ENCODE data around the gene C12orf56.
A peak's percentile ranks its signal among the peaks of the same experiment; 100 is the strongest.
"Not testable (repeated sequence)": the region's sequence is repeated elsewhere in the genome, so short reads cannot be mapped to it uniquely, and the experiment has no call there.

C12orf56 gene

GRCh38 chr12:64299628-64300027 is 90.9 kb downstream of the C12orf56 start:
- no peak for DNase-seq

DNA sequence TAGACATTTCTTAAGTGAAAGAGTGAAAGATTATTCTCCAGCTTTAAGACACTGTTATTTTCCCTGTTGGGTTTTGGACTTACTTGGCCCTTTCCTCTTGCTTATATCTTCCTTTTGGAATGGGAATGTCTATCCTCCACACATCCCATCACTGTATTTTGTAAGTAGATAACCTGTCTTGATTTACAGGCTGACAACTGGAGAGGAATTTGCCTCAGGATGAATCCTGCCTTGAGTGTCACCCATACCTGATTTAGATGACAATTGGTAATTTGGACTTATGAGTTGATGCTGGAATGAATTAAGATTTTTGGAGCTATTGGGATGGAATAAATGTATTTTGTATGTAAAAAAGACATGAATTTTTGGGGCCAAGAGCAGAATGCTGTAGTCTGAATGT is 94.3 kb downstream of the C12orf56 start:
- DNase-seq = no peak

DNA sequence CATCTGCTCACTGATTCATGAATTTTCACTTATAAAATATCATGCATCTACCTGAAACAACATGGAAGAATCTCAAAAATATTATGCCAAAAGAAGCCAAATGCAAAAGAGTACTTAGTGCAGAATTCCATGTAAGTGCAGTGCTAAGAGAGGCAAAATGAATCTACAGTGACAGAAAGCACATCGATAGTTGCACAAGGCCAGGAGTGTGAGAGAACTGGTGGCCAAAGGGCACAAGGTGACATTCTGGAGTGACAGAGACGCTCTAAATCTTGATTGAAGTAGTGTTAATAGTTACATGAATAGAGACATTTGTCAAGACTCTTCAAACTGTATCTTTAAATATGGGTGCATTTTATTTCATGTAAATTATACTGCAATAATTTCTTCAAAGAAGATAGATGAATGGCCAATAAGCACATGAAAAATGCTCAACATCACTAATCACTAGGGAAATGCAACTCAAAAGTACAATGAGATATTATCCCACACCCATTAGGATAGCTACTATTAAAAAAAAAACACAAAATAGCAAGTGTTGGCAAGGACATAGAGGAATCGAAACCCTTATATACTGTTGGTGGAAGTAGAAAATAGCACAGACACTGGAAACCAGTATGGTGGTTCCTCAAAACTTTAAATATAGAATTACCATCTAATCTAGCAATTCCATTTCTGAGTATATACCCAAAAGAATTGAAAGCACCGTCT is 96.7 kb downstream of the C12orf56 start:
- DNase-seq = no peak

DNA sequence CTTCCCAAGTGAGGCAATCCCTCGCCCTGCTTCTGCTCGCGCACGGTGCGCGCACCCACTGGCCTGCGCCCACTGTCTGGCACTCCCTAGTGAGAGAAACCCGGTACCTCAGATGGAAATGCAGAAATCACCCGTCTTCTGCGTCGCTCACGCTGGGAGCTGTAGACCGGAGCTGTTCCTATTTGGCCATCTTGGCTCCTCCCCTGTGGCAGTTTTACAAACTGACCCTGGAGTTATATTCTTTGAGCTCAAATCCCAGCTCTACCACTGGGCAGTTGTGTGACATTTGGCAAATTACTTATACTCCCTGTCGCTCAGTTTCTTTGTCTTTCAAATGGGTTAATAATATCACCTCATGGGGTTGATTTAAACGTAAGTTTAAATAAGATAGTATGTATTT is 97.4 kb downstream of the C12orf56 start:
- not testable (repeated sequence) for DNase-seq

GRCh38 chr12:64286521-64286920 is 104.0 kb downstream of the C12orf56 start:
- DNase-seq = no peak

- no peak for DNase-seq
Observed at GRCh38 chr12:64284256-64284655, 106.3 kb downstream of the C12orf56 start.

DNA sequence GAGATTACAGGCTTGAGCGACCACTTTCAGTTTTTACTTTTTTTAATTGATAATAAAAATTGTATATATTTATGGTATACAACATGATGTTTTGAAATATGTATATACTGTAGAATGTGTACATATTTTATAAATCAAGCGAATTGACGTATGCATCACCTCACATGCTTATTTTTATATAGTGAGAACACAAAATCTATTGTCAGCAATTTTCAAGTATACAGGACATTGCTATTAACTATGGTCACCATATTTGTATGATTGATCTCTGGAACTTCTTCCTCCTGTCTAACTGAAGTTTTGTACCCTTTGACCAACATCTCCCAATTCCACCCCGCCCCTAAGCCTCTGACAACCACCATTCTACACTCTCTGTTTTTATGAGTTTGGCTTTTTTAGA is 112.1 kb downstream of the C12orf56 start:
- no peak for DNase-seq

- peak; percentile 60 for DNase-seq
Observed at GRCh38 chr12:64273527-64274403, 116.8 kb downstream of the C12orf56 start.

DNA sequence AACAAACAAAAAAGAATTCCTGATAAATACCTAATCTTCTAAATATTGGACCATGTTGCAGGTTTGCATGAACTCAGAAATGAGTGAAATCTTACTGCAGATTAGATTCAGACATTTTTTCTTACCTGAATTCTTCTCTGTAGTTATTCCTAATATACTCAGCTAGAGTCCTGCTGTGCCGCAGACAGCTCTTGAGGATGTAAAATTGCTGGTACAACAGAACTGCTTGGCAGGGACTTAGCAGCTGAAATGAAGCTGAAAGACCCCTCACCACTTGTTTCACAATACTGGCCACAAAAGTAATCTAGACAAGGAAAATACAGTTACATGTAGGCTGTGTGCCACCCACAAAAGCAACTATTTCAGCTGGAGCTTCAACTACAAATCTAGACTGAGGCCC is 120.1 kb downstream of the C12orf56 start:
- DNase-seq = no peak

- DNase-seq = no peak
Observed at GRCh38 chr12:64269161-64269560, 121.4 kb downstream of the C12orf56 start.

- DNase-seq = no peak
Observed at GRCh38 chr12:64268409-64268808, 122.1 kb downstream of the C12orf56 start.

DNA sequence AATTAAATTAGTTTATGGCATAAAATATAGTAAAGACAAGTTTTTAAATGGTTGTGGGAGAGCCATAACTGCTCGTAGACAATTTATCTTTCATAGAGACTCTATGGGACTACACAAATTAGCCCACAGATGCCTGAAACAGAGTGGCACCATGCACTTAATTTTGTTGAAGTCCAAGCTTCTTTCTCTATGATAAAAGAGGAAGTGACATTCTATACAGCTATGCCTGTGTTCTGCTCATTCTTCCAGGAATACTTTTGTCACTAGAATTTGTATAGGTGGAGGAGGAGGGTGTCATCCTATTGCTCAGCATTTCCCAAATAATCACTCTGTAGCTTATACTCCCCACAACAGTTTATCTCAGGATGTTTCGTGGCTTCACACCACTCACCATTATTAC is 124.7 kb downstream of the C12orf56 start:
- DNase-seq = no peak

GRCh38 chr12:64261813-64262212 is 128.7 kb downstream of the C12orf56 start:
- no peak for DNase-seq

DNA sequence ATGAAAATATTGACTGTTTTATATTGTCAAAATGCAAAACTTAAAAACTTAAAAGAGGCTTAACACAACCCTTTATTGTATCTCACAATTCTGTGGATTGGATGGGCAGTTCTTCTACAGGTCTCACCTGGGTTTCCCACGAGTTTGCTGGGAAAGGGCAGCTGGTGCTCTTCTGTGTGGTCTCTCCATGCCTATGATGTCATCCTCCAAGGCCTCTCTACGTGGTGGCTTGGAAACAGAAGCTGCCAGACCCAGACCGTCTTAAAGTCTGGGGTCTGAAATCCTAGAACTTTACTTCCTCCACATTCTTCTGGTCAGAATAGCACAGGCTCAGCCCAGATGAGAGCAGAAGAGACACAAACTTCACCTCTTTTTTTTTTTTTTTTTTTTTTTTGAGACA is 132.0 kb downstream of the C12orf56 start:
- DNase-seq = peak; percentile 4

GRCh38 chr12:64256166-64256800 is 134.3 kb downstream of the C12orf56 start:
- DNase-seq = peak; percentile 82

DNA sequence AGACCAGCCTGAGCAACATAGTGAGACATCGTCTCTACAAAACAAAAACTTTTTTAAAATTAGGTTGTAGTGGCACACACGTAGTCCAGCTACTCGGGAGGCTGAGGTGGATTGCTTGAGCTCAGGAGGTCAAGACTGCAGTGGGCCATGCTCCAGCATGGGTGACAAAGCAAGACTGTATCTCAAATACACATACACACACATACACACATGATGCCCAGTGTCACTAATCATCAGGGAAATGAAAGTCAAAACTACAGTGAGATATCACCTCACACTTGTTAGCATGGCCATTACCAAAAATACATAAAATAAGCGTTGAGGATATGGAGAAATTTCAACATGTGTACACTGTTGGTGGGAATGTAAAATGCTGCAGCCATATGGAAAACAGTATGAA is 135.3 kb downstream of the C12orf56 start:
- no peak for DNase-seq

GRCh38 chr12:64253356-64253755 is 137.2 kb downstream of the C12orf56 start:
- no peak for DNase-seq

- DNase-seq = no peak
Observed at GRCh38 chr12:64252681-64253080, 137.9 kb downstream of the C12orf56 start.

GRCh38 chr12:64243809-64244208 is 146.7 kb downstream of the C12orf56 start:
- DNase-seq = no peak

GRCh38 chr12:64240781-64241180 is 149.8 kb downstream of the C12orf56 start:
- DNase-seq = no peak

GRCh38 chr12:64237382-64237781 is 153.2 kb downstream of the C12orf56 start:
- no peak for DNase-seq

GRCh38 chr12:64236549-64236948 is 154.0 kb downstream of the C12orf56 start:
- DNase-seq = no peak

- peak; percentile 32 for DNase-seq
Observed at GRCh38 chr12:64232196-64232595, 158.4 kb downstream of the C12orf56 start.

GRCh38 chr12:64229796-64230195 is 160.8 kb downstream of the C12orf56 start:
- DNase-seq = no peak

Measured in NCI-H82 (cell line).